GM03348 (cell line): ENCODE results near the gene CAPN7.

Experiments
- DNase-seq: peaks from one replicate; pipeline ENCODE4 v3.0.0; 2012; ENCODE audit warnings: low spot score

CAPN7 gene

GRCh38 chr3:15246186-15246585 lies 40.1 kb downstream of the CAPN7 start:
- no peak for DNase-seq

GRCh38 chr3:15253023-15253697 lies 47.1 kb downstream of the CAPN7 start:
- no peak for DNase-seq

- no peak for DNase-seq
Measured at GRCh38 chr3:15255215-15255614, 49.2 kb downstream of the CAPN7 start.

- no peak for DNase-seq
Measured at GRCh38 chr3:15256861-15257341, 50.9 kb downstream of the CAPN7 start.

GRCh38 chr3:15258720-15259119 lies 52.7 kb downstream of the CAPN7 start:
- DNase-seq: no peak

- no peak for DNase-seq
Measured at GRCh38 chr3:15260531-15260930, 54.5 kb downstream of the CAPN7 start.

GRCh38 chr3:15261274-15261673 lies 55.2 kb downstream of the CAPN7 start:
- no peak for DNase-seq

GRCh38 chr3:15262021-15262420 lies 56.0 kb downstream of the CAPN7 start:
- DNase-seq: no peak

- no peak for DNase-seq
Measured at GRCh38 chr3:15263120-15263519, 57.1 kb downstream of the CAPN7 start.

GRCh38 chr3:15263926-15264325 lies 57.9 kb downstream of the CAPN7 start:
- no peak for DNase-seq

GRCh38 chr3:15264486-15264885 lies 58.4 kb downstream of the CAPN7 start:
- peak; percentile 26 for DNase-seq

GRCh38 chr3:15265655-15266509 lies 59.8 kb downstream of the CAPN7 start:
- DNase-seq: no peak

GRCh38 chr3:15266510-15267376 lies 60.7 kb downstream of the CAPN7 start:
- no peak for DNase-seq

- DNase-seq: no peak
Measured at GRCh38 chr3:15267502-15267901, 61.5 kb downstream of the CAPN7 start.

- DNase-seq: peak; percentile 88
Measured at GRCh38 chr3:15268033-15268631, 62.1 kb downstream of the CAPN7 start.

- DNase-seq: peak; percentile 99
Measured at GRCh38 chr3:15269091-15269989, 63.3 kb downstream of the CAPN7 start.

GRCh38 chr3:15271030-15271429 lies 65.0 kb downstream of the CAPN7 start:
- DNase-seq: no peak

- DNase-seq: no peak
Measured at GRCh38 chr3:15271785-15272381, 65.8 kb downstream of the CAPN7 start.

- DNase-seq: no peak
Measured at GRCh38 chr3:15272426-15273196, 66.6 kb downstream of the CAPN7 start.

GRCh38 chr3:15273227-15273626 lies 67.2 kb downstream of the CAPN7 start:
- DNase-seq: no peak
